Thymus (tissue), 11 donors: Measurements from ENCODE around the gene RAPGEF4. TPM values are rescaled to one million over a fixed set of nuclear protein-coding genes. Genes with fewer than 3 reads are reported as not detected.
A peak's percentile ranks its signal among the peaks of the same experiment; 100 is the strongest.

Experiments used
- DNase-seq, 9 donors: peaks; one replicate each; pipeline ENCODE4 v3.0.0-alpha.2; 2013; ENCODE audit warnings: low spot score in 9 of 9, low read depth in 6 of 9, missing footprints in 1 of 9
- H3K27ac ChIP-seq, 2 donors: one replicate each; pipeline ENCODE4 v1.5.1; 2013; ENCODE audit warnings: control low read depth in 1 of 2, low read depth in 1 of 2, low read length in 1 of 2, mild to moderate bottlenecking in 1 of 2, moderate library complexity in 1 of 2
- H3K27me3 ChIP-seq, 2 donors: one replicate each; pipeline ENCODE4 v1.5.1; 2013; ENCODE audit warnings: low read length in 1 of 2; ENCODE audit not compliant: control insufficient read depth in 2 of 2, insufficient read depth in 1 of 2
- H3K36me3 ChIP-seq, 2 donors: one replicate each; pipeline ENCODE4 v1.5.1; 2013; ENCODE audit warnings: low read length in 1 of 2, mild to moderate bottlenecking in 1 of 2, moderate library complexity in 1 of 2; ENCODE audit not compliant: control insufficient read depth in 2 of 2, insufficient read depth in 2 of 2
- H3K4me1 ChIP-seq, 2 donors: one replicate each; pipeline ENCODE4 v1.5.1; 2013; ENCODE audit warnings: low read length in 2 of 2; ENCODE audit not compliant: control insufficient read depth in 2 of 2, insufficient read depth in 2 of 2
- H3K4me3 ChIP-seq, 2 donors: one replicate each; pipeline ENCODE4 v1.5.1; 2013; ENCODE audit warnings: low read length in 2 of 2, control low read depth in 1 of 2, mild to moderate bottlenecking in 1 of 2
- H3K9me3 ChIP-seq, 2 donors: one replicate each; pipeline ENCODE4 v1.5.1; 2013; ENCODE audit warnings: low read length in 1 of 2, mild to moderate bottlenecking in 1 of 2; ENCODE audit not compliant: control insufficient read depth in 2 of 2, insufficient read depth in 1 of 2
- WGBS: extraction: QIAGEN DNeasy Blood & Tissue Kit; methylation state at CpG from one replicate; pipeline ENCODE4 v1.1.7; 2013; 5-methylcytosine and 5-hydroxymethylcytosine counted together
- polyA plus RNA-seq: library from polyadenylated mRNA; stranded (reverse); fragments of 200-250 nt; gene quantifications from one replicate; pipeline ENCODE4 v1.2.3, GENCODE V29; 2013
- total RNA-seq: library from RNA; stranded (reverse); fragments of 120-200 nt; gene quantifications from one replicate; pipeline ENCODE4 v1.2.4, GENCODE V29; 2013
- donor health status: healthy.

Gene RAPGEF4
- total and polyA plus RNA-seq, 2 donors = 2.0 to 3.6 TPM

DNA sequence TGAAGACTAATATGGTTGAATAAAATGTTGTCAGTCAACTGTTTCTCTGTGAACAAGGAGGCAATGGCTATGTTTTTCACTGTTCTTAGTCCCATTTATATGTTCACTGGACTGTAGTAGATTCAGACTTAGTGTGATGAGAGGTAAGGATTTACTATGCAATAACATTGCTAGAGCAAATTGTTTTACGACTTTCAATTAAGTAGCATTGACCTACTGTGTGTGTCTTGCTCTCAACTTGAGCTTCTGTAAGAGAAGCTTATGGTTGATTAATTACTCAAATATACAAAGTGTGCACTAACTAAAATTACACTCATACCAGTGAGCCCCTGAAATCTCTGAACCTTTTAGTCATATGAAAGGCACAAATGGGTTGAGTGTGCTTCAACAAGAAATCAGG lies 168.6 kb downstream of the RAPGEF4 start:
- no peak overlapping the region for H3K4me3 ChIP-seq

DNA sequence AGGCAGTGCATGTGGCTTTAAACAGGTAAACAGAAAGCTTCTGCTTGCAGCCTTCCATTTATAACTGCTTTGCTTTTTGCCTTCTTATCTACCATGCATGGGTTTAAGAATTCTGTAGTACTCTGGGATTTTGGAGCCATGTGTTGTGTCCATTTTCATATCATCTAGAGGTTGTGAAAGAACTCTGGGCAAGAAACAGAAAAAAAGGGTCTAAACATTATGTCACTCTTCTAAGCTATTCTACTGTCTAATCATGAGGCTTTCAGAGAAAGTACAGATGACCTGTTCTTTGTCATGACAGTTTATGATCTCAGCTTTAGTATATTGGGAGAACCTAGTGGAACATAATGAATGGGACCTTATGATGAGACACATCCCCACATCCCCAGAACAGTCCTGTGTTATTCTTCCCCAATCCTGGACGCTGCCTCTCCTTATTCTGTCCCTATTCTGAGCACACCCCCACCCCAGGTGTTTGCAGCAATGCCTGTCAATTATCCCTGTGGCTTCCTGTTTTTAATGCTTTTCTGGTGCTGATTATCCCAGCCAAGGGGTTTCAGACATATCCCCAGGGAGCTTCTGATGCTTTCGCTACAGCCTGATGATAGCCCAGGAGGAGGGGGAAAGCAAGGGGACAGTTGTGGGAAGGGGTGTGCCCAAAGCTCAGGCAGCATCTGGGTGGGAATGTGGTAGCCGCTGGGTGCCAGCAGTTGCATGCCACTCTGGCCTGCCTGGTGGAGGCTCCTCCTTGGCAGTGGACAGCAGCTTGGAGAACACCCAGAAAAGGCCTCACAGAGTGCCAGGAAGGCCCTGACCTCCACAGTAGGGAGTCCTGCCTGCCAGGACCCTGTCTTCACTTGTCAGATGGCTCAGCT lies 170.5 kb downstream of the RAPGEF4 start:
- Histone ChIP-seq H3K9me3 (no peaks in the 10 kb centered on the region), H3K27me3 (no peaks in the 10 kb centered on the region), H3K36me3 (no peaks in the 10 kb centered on the region), H3K4me3 (no peak overlapping the region), H3K27ac (no peak overlapping the region), H3K4me1 (peaks cover 0 to 20% of the 10 kb centered on the region in 2 donors)
- 90% methylated on average over 3 of the region's 3 CpGs for WGBS
- DNase-seq = no peak

More for the DNA sequence above, 168.6 kb downstream of the RAPGEF4 start:
- H3K27ac ChIP-seq = no peak overlapping the region
- no peaks in the 10 kb centered on the region for H3K27me3 ChIP-seq
- WGBS = 97% methylated on average over 1 of the region's 1 CpG
- H3K9me3 ChIP-seq = no peaks in the 10 kb centered on the region
- H3K4me1 ChIP-seq = peaks cover 0 to 13% of the 10 kb centered on the region in 2 donors
- no peak for DNase-seq
- H3K36me3 ChIP-seq = no peaks in the 10 kb centered on the region

- no peak overlapping the region for H3K4me3 ChIP-seq
- peaks cover 13 to 37% of the 10 kb centered on the region in 2 donors for H3K4me1 ChIP-seq
- no peak overlapping the region for H3K27ac ChIP-seq
- DNase-seq = no peak
- no peaks in the 10 kb centered on the region for H3K9me3 ChIP-seq
- 88% methylated on average over 3 of the region's 3 CpGs for WGBS
- no peaks in the 10 kb centered on the region for H3K36me3 ChIP-seq
- H3K27me3 ChIP-seq = no peaks in the 10 kb centered on the region
These were observed 172.6 kb downstream of the RAPGEF4 start for GRCh38 chr2:172908275-172908674.

- H3K36me3 ChIP-seq = no peaks in the 10 kb centered on the region
- WGBS = 98% methylated on average over 3 of the region's 3 CpGs
- peaks cover 15 to 42% of the 10 kb centered on the region in 2 donors for H3K4me1 ChIP-seq
- H3K4me3 ChIP-seq = no peak overlapping the region
- DNase-seq = no peak
- no peaks in the 10 kb centered on the region for H3K9me3 ChIP-seq
- no peak overlapping the region for H3K27ac ChIP-seq
- no peaks in the 10 kb centered on the region for H3K27me3 ChIP-seq
These were observed 173.8 kb downstream of the RAPGEF4 start for GRCh38 chr2:172909454-172909853.

DNA sequence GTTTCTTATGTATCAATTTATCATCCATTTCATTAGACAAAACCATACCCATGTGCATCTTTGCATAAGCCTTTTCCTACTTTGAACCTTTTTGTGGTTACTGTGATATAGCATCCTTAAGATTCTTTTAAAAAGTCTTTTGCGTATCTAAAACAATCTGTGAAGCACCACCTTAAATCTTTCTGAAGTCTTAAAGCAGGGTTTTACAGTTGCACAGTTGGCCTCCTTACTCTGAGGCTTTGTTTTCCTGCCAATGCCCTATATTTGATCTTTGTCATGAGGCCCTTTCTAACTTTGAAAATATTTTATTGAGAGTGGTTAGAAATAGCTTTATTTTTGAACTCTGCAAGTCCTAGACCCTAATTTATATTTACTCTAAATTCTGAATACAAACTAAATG lies 176.6 kb downstream of the RAPGEF4 start:
- Histone ChIP-seq H3K4me1 (peaks cover 27 to 43% of the 10 kb centered on the region in 2 donors), H3K36me3 (no peaks in the 10 kb centered on the region), H3K4me3 (no peak overlapping the region), H3K9me3 (no peaks in the 10 kb centered on the region), H3K27me3 (no peaks in the 10 kb centered on the region), H3K27ac (peak overlapping the region in 1 of 2 donors; percentile 79)
- 6% methylated on average over 1 of the region's 1 CpG for WGBS
- peak; percentile 14 to 88 (median 68) for DNase-seq

- H3K36me3 ChIP-seq = no peaks in the 10 kb centered on the region
- no peak for DNase-seq
- 96% methylated on average over 6 of the region's 6 CpGs for WGBS
These were observed 178.8 kb downstream of the RAPGEF4 start for GRCh38 chr2:172914341-172915008.

DNA sequence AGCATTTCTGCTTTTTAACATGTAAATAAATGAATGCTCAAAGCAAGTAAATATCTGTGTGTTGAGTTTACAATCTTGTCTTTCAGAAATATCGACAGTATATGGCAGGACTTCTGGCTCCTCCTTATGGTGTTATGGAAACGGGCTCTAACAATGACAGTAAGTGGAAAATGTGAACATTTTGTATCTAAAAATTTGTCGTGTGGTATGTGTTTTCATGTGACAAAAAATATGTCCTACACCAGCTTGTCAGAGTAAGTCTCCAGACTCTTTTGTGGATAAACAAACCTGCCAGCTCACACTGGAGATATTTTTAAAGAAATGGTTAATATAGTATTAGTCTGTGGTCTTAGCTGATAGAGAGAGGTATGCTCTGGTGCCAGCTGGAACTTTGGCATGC lies 182.1 kb downstream of the RAPGEF4 start:
- no peak overlapping the region for H3K4me3 ChIP-seq
- no peaks in the 10 kb centered on the region for H3K36me3 ChIP-seq
- no peak for DNase-seq
- H3K27me3 ChIP-seq = no peaks in the 10 kb centered on the region
- no peaks in the 10 kb centered on the region for H3K9me3 ChIP-seq
- no peak overlapping the region for H3K27ac ChIP-seq
- peaks cover 18 to 27% of the 10 kb centered on the region in 2 donors for H3K4me1 ChIP-seq
- 95% methylated on average over 3 of the region's 3 CpGs for WGBS

More at GRCh38 chr2:172914341-172915008, 178.8 kb downstream of the RAPGEF4 start:
- Histone ChIP-seq H3K27me3 (no peaks in the 10 kb centered on the region), H3K4me1 (peaks cover 27 to 46% of the 10 kb centered on the region in 2 donors), H3K27ac (no peak overlapping the region), H3K4me3 (no peak overlapping the region), H3K9me3 (no peaks in the 10 kb centered on the region)

GRCh38 chr2:172919732-172920131 lies 184.1 kb downstream of the RAPGEF4 start:
- DNase-seq = no peak
- H3K27me3 ChIP-seq = no peaks in the 10 kb centered on the region
- WGBS = 97% methylated on average over 5 of the region's 5 CpGs
- H3K4me3 ChIP-seq = no peak overlapping the region
- no peak overlapping the region for H3K27ac ChIP-seq
- no peaks in the 10 kb centered on the region for H3K36me3 ChIP-seq
- H3K4me1 ChIP-seq = peaks cover 12 to 16% of the 10 kb centered on the region in 2 donors
- H3K9me3 ChIP-seq = no peaks in the 10 kb centered on the region
